Pulmonary artery endothelial cell (primary cell): Measurements from ENCODE around the gene CNBP. TPM values are rescaled to one million over a fixed set of nuclear protein-coding genes. Genes with fewer than 3 reads are reported as not detected.
A peak's percentile ranks its signal among the peaks of the same experiment; 100 is the strongest.
"Not testable (repeated sequence)": the region's sequence is repeated elsewhere in the genome, so short reads cannot be mapped to it uniquely, and the experiment has no call there.

Source experiments
- DNase-seq: peaks from one replicate; pipeline ENCODE4 v3.0.0-alpha.2; 2011; ENCODE audit warnings: low read depth, low spot score
- total RNA-seq: library from RNA; depleted of rRNA; stranded (reverse); fragments of >200 nt; gene quantifications from 2 replicates; pipeline ENCODE4 v1.2.3, GENCODE V29; 2014

Gene CNBP
- total RNA-seq, 1 donor from 2014 or later, result 313 TPM

DNA sequence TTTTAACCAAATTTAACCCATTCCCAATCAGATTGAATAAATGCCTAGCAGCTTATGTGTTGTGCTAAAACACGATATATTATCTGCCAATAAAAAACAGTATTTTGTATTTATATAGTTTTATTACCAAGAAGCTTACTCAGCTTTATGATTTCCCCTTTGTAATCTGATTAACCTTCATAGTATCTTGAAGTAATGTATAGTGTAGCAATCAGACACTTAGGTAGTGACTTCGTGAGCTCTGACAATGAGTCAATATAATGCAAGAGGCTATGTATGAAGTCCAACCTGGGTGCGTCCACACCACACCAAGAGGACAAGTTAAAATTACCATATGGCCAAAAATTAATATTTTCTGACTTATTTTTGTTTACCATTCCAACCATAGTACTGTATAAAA, 2.1 kb upstream of the CNBP start:
- DNase-seq, result no peak

- DNase-seq, result not testable (repeated sequence)
Observed at GRCh38 chr3:129184784-129185542, 1.3 kb upstream of the CNBP start.

DNA sequence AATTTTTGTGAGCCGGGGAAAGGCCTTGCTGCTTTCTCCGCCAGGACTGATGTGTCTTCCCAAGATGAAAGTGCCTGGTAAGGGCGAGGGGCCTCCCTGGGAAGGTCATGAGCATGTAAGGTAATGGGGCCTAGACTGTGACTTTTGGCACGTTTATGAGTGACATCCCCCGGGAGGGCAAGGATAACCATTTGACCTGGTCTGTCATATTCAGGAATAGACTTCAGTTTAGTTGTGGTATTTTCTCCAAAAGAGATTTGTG, 631 bp upstream of the CNBP start:
- no peak for DNase-seq

DNA sequence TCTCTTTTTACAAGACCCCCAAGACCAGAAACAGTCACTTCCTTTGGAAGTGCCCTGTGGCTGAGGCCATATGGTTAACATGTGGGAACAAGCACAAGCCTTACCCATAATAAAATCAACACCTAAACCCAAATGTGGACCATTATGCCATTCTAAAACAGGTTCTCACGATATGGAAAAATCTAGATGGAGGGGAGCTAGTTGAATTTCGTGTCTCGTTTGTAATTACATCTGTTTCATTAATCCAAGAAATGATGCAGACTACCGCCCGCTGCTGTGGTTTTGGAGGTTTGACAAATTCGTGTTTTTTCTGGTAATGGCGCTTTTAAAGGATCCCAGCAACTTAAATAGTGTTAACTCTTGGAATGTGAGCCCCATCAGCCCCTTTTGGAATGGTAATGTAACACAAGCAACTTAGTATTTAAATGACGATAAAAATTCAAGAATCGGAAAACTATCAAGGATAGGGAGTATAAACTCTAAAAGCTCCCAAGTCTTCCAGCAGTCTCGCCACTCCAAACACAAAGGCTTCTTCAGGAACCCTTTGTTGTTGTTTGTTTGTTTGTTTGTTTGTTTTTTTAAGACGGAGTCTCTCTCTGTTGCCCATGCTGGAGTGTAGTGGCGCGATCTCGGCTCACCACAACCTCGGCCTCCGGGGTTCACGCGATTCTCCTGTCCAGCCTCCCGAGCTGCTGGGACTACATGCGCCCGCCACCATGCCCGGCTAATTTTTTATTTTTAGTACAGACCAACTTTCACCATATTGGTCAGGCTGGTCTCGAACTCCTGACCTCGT, 1.1 kb downstream of the CNBP start:
- DNase-seq, result no peak

- DNase-seq, result no peak
Observed at GRCh38 chr3:129181819-129182218, 1.9 kb downstream of the CNBP start.

DNA sequence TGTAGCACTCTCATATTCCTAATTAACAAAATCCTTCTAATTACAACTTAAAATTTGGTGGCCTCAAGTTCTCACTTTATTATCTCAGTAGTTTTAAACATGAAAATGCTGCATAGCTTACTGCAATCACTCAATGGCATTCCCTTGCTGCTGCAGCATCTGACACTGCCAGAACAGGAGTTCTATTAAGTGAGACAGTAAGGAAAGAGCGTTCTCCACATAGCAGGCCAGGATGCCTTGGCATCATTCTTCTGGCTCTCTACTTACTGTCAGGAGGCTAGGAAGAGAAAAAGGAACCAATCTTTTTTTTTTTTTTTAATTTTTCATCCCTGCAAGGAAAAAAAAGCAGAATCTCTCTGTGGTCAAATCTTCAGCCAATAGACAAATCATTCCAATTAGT, 3.2 kb downstream of the CNBP start:
- DNase-seq, result no peak

DNA sequence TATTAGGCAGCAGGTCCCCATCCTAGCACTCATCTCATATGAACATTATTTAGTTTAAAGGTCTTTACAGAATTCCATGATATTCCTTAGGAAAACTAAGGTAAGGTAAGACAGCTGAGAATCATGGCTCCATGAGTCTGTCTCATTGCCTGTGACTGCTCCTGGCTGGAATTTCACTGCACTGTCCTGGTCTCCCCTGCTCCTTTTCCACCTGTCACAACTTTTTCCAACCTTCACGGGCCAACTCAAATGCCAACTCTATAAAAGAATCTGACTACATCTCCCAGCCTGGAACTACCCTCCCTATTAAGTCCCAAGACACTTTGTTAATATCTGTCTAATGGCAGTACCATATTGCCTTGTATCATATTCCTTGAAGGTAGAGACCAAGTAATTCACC, 7.6 kb downstream of the CNBP start:
- DNase-seq, result no peak

DNA sequence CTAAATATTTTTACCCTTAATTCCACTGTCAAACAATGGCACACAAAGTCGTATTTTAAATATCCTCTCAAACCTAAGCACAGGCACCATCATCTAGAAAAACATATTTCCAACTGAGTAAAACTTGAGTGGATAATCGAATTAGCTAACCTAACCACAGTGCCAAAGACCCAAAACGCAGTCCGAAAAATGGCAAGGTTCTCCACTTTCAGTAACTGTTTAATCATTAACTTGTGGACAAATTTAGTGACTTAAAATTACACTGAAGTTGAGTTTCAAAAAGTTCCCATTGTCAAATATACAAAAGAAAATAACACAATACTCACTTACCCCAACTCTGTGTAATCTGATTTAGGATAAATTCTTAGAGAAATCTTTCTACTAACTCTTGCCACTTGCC, 10.0 kb downstream of the CNBP start:
- no peak for DNase-seq

GRCh38 chr3:129173206-129173605, 10.5 kb downstream of the CNBP start:
- no peak for DNase-seq

DNA sequence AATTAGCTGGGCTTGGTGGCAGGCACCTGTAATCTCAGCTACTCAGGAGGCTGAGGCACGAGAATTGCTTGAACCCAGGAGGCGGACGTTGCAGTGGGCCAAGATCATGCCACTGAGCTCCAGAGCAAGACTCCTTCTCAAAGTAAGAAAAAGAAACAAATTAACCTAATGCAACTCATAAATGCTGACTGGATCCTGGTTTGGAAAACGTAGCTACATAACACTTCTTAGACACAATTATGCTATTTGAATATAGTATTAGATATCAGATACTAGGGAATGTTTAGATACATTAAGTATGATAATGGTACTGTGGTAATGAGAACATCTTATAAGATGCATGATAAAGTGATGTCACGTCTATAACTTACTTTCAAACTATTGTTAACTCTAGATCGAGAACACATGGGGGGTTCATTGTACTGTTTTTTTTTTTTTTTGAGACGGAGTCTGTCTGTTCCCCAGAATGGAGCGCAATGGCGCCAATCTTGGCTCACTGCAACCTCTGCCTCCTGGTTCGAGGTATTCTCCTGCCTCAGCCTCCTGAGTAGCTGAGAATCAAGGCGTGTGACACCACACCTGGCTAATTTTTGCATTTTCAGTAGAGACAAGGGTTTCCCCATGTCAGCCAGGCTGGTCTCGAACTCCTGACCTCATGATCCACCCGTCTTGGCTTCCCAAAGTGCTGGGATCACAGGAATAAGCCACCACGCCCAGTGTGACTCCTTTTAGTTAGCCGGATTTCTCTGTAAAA, 16.9 kb downstream of the CNBP start:
- DNase-seq, result no peak

- not testable (repeated sequence) for DNase-seq
Observed at GRCh38 chr3:129165594-129165993, 18.1 kb downstream of the CNBP start.

GRCh38 chr3:129164500-129164899, 19.2 kb downstream of the CNBP start:
- no peak for DNase-seq

DNA sequence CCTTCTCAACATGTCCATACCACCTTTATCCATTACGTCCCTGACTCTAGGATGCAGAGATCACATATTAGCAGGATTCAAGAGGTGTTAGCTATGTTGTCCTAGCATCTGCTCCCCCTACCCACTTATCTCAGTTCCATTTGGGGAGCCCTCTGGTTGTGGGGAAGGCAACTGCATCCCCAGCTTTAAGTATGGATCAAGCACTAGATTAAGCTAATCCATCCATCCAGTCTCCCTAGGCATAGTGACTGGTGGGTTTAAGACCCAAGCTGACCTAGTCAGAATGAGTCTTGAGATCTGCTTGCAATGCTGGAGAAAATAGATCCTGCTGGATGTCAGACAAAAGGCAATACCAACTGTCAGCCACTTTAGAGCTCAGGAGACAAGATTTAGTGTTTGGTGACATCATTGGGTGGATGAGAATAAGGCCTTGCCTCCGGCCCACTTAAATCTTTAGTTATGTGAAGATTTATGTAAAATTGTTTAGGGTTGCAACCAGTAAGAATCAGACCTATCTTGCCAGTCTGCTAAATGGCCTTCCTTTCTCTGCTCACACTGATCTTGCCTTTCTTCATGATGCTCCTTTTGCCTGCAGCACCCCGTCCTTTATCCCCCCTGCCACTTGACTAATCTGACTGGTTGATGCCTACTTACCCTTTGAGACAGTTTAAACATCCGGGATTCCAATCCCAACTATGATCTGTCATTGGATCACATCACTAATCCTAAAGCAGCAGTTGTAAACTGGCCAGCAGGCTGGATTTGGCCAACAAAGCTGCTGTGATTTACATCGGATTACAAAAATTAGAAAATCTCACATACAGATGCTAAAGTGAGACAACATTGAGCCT, 20.7 kb downstream of the CNBP start:
- no peak for DNase-seq

DNA sequence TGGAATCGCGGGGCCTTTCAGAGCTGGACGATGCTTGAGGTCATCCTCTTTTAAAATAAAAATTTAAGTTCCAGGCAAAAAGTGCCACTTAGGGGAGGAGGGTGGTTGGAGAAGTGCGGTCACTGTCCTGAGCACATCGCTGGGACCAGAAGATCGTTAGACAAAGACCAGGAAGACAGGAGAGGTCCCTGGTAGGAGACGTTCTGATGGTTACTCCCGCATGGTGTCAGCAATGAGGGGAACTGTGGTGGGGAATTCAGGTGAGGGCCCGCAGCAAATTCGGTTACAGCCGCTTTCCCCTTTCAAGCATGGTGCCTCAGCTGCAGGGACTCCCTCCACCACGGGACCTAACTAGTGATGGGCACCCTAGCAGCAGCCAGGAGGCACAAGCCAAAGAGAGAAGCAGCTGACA, 21.8 kb downstream of the CNBP start:
- no peak for DNase-seq

DNA sequence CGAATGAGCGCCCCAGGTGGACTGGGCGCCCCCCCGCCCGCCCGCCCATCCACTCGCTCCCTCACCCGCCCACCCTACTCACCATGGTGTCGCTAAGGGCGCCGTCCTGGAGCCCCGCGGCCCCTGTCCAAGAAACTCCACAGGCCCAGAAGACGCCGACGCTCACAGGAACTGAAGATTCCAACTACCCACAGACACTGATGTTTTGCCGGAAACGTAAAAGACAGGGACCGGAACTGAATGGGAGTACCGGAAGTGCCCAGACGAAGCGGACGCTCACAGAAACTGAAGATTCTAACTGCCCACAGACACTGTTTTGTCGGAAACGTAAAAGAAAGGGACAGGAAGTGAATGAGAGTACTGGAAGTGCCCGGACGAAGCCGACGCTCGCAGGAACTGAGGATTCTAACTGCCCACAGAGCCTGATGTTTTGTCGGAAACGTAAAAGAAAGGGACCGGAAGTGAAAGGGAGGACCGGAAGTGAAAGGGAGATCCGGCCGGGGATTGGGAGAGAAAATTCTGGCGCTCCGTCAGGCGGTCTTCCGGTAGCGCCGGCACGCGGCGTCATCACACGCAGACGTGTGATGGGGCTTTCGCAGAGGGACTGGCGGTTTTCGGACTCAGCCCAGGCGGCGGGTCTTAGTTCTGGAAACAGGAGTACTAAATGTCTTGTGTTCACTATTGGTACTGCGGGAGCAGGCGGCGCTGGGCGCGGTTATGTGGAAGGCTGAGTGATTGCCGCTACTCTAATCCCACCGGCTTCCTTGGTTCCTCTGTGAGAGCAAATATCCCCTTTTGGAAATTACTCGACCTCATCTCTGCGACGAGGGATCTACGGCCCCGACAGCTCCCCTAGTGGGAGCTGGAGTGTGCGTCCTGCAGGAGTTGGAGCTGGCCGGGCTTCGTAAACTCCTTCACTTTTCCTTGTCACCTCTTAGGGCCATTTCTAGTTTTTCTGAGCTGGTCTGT, 22.5 kb downstream of the CNBP start, which contains the start of gene ISY1:
ISY1 (minus strand) TSS at position 173 of the 969 bp plus-strand sequence; CDS start at position 85, 88 bp downstream.
- peak; percentile 91 for DNase-seq

- DNase-seq, result no peak
Observed at GRCh38 chr3:129144786-129145185, 38.9 kb downstream of the CNBP start.

- DNase-seq, result not testable (repeated sequence)
Observed at GRCh38 chr3:129141011-129141410, 42.7 kb downstream of the CNBP start.

DNA sequence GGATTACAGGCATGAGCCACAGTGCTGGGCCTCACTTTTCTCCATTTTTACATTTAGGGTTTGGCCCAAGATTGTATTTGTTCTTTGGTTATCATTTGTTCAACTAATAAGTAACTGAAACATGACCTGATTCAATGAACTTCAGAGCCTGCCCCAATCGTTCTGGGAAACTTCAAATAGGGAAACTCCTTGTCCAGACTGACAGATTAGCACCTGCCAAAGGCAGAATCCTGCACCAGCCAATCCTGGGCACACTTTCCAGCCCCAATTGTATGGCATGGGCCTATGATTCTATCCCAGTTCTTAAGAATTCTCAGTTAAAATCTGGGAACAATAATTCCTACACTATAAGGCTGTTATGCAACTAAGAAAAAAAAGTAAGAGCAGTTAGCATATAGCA, 43.8 kb downstream of the CNBP start:
- DNase-seq, result no peak

GRCh38 chr3:129136275-129136674, 47.4 kb downstream of the CNBP start:
- not testable (repeated sequence) for DNase-seq
